ENCODE data around the gene ADAM19. TPM values are rescaled to one million over a fixed set of nuclear protein-coding genes. Genes with fewer than 3 reads are reported as not detected.

ADAM19 gene
- total RNA-seq, 2 donors from 2014 or later = 9.9 to 46.1 TPM

- no peak for ATAC-seq (ENCODE audit: insufficient number of reproducible peaks, low FRiP score, low read depth)
- TF ChIP-seq CTCF (IDR thresholded peaks at IDR 0.05) = no peak
- Histone ChIP-seq H3K4me1 (ENCODE audit: control insufficient read depth in 1 of 2, low read depth in 2 of 2) (no peaks in the 10 kb centered on the region), H3K27me3 (replicated peaks; ENCODE audit: insufficient read depth) (no peaks in the 10 kb centered on the region), H3K27ac (no peak overlapping the region), H3K36me3 (no peaks in the 10 kb centered on the region), H3K4me3 (no peak overlapping the region), H3K9me3 (no peaks in the 10 kb centered on the region)
- DNase-seq (ENCODE audit: low spot score) = no peak
These were observed 9.1 kb upstream of the ADAM19 start for GRCh38 chr5:157584628-157585027.

- no peaks in the 10 kb centered on the region for H3K36me3 ChIP-seq
- H3K9me3 ChIP-seq = no peaks in the 10 kb centered on the region
- no peak for DNase-seq (ENCODE audit: low spot score)
- no peaks in the 10 kb centered on the region for H3K4me1 ChIP-seq (ENCODE audit: control insufficient read depth in 1 of 2, low read depth in 2 of 2)
- no peak for ATAC-seq (ENCODE audit: insufficient number of reproducible peaks, low FRiP score, low read depth)
- no peak overlapping the region for H3K4me3 ChIP-seq
- no peak overlapping the region for H3K27ac ChIP-seq
- no peak for TF ChIP-seq CTCF (IDR thresholded peaks at IDR 0.05)
- H3K27me3 ChIP-seq (replicated peaks; ENCODE audit: insufficient read depth) = no peaks in the 10 kb centered on the region
These were observed 7.4 kb upstream of the ADAM19 start for GRCh38 chr5:157582731-157583620.

- no peak for ATAC-seq (ENCODE audit: insufficient number of reproducible peaks, low FRiP score, low read depth)
These were observed 6.3 kb upstream of the ADAM19 start for GRCh38 chr5:157581901-157582300.

GRCh38 chr5:157578079-157578780 is 2.7 kb upstream of the ADAM19 start:
- no peak for ATAC-seq (ENCODE audit: insufficient number of reproducible peaks, low FRiP score, low read depth)

More at GRCh38 chr5:157581901-157582300, 6.3 kb upstream of the ADAM19 start:
- H3K36me3 ChIP-seq = no peaks in the 10 kb centered on the region
- H3K4me1 ChIP-seq (ENCODE audit: control insufficient read depth in 1 of 2, low read depth in 2 of 2) = no peaks in the 10 kb centered on the region
- TF ChIP-seq CTCF (IDR thresholded peaks at IDR 0.05) = no peak
- H3K4me3 ChIP-seq = no peak overlapping the region
- no peak for DNase-seq (ENCODE audit: low spot score)
- H3K27ac ChIP-seq = no peak overlapping the region
- no peaks in the 10 kb centered on the region for H3K27me3 ChIP-seq (replicated peaks; ENCODE audit: insufficient read depth)
- H3K9me3 ChIP-seq = no peaks in the 10 kb centered on the region

More at GRCh38 chr5:157578079-157578780, 2.7 kb upstream of the ADAM19 start:
- Histone ChIP-seq H3K4me1 (ENCODE audit: control insufficient read depth in 1 of 2, low read depth in 2 of 2) (peaks cover 0 to 16% of the 10 kb centered on the region in 2 donors), H3K4me3 (no peak overlapping the region), H3K36me3 (no peaks in the 10 kb centered on the region), H3K27ac (no peak overlapping the region), H3K27me3 (replicated peaks; ENCODE audit: insufficient read depth) (no peaks in the 10 kb centered on the region), H3K9me3 (no peaks in the 10 kb centered on the region)
- DNase-seq (ENCODE audit: low spot score) = no peak
- no peak for TF ChIP-seq CTCF (IDR thresholded peaks at IDR 0.05)

Measured in thoracic aorta (tissue), 2 donors.